AG08395 (cell line): ENCODE measurements around the gene MSL1.
"Not testable (repeated sequence)": the region's sequence is repeated elsewhere in the genome, so short reads cannot be mapped to it uniquely, and the experiment has no call there.

Experiments
- DNase-seq: peaks from one replicate; pipeline ENCODE4 v3.0.0; 2012; ENCODE audit warnings: mixed read lengths, low spot score

Gene MSL1

GRCh38 chr17:40124279-40125141 is 2.7 kb downstream of the MSL1 start:
- DNase-seq = no peak

GRCh38 chr17:40129498-40129897 is 7.7 kb downstream of the MSL1 start:
- DNase-seq = no peak

GRCh38 chr17:40130352-40131042 is 8.7 kb downstream of the MSL1 start:
- no peak for DNase-seq

GRCh38 chr17:40134184-40134583 is 12.4 kb downstream of the MSL1 start:
- no peak for DNase-seq

GRCh38 chr17:40135817-40136216 is 14.0 kb downstream of the MSL1 start:
- no peak for DNase-seq

- no peak for DNase-seq
Measured at GRCh38 chr17:40139566-40140058, 17.8 kb downstream of the MSL1 start.

- DNase-seq = not testable (repeated sequence)
Measured at GRCh38 chr17:40143166-40143565, 21.4 kb downstream of the MSL1 start.

- no peak for DNase-seq
Measured at GRCh38 chr17:40145476-40145875, 23.7 kb downstream of the MSL1 start.

GRCh38 chr17:40148527-40148926 is 26.8 kb downstream of the MSL1 start:
- no peak for DNase-seq

- no peak for DNase-seq
Measured at GRCh38 chr17:40150276-40150675, 28.5 kb downstream of the MSL1 start.

- DNase-seq = no peak
Measured at GRCh38 chr17:40151414-40151963, 29.7 kb downstream of the MSL1 start.

- DNase-seq = no peak
Measured at GRCh38 chr17:40153603-40154236, 31.9 kb downstream of the MSL1 start.

- no peak for DNase-seq
Measured at GRCh38 chr17:40157973-40158372, 36.2 kb downstream of the MSL1 start.

GRCh38 chr17:40158438-40159013 is 36.8 kb downstream of the MSL1 start:
- no peak for DNase-seq

- DNase-seq = no peak
Measured at GRCh38 chr17:40159456-40159855, 37.7 kb downstream of the MSL1 start.

GRCh38 chr17:40167685-40168261 is 46.0 kb downstream of the MSL1 start:
- DNase-seq = no peak

- DNase-seq = peak; percentile 83
Measured at GRCh38 chr17:40168262-40168832, 46.6 kb downstream of the MSL1 start.

- no peak for DNase-seq
Measured at GRCh38 chr17:40170325-40170724, 48.6 kb downstream of the MSL1 start.

- DNase-seq = no peak
Measured at GRCh38 chr17:40171750-40172149, 50.0 kb downstream of the MSL1 start.

- DNase-seq = no peak
Measured at GRCh38 chr17:40173091-40173777, 51.5 kb downstream of the MSL1 start.

- DNase-seq = no peak
Measured at GRCh38 chr17:40173778-40174135, 52.0 kb downstream of the MSL1 start.
